ENCODE measurements around the gene EBPL. TPM values are rescaled to one million over a fixed set of nuclear protein-coding genes. Genes with fewer than 3 reads are reported as not detected.

The EBPL gene
- total RNA-seq, 1 donor from 2014 or later: 52.7 TPM

DNA sequence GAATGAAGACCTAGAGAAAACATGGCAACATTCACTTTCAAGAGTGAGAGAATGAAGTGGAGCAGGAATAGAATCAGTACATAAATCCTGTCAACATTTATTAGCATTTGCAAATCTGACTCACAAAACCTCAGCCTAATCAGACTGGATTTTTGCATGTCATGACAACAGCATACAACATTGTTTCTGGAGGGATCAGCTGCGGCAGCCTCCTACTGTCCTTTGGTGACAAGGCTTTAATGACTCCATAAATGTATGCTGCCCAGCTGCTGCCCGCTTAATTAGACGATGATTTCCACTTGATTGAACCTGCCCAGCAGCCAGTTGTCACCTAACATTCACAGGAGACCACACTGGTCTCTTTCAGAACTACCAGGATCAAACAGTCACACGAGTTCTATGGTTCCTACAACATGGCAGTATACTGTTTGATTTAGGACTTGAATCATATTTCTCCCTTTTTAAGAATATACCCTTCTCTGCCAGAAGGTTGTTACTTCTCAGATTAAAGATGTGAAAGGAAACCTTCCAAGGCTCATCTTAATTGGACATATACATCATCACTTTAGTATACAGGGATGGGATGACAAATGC is 9.3 kb downstream of the EBPL start:
- H3K27ac Mint-ChIP-seq: peak overlapping the region; percentile 4
- no peak overlapping the region for H3K4me3 Mint-ChIP-seq
- no peaks in the 10 kb centered on the region for H3K27me3 Mint-ChIP-seq (ENCODE audit: low read depth)
- H3K4me1 Mint-ChIP-seq: no peaks in the 10 kb centered on the region
- no peak for DNase-seq (ENCODE audit: low spot score in 2 of 2, unreplicated experiment in 2 of 2)
- TF ChIP-seq, protein P1, sequence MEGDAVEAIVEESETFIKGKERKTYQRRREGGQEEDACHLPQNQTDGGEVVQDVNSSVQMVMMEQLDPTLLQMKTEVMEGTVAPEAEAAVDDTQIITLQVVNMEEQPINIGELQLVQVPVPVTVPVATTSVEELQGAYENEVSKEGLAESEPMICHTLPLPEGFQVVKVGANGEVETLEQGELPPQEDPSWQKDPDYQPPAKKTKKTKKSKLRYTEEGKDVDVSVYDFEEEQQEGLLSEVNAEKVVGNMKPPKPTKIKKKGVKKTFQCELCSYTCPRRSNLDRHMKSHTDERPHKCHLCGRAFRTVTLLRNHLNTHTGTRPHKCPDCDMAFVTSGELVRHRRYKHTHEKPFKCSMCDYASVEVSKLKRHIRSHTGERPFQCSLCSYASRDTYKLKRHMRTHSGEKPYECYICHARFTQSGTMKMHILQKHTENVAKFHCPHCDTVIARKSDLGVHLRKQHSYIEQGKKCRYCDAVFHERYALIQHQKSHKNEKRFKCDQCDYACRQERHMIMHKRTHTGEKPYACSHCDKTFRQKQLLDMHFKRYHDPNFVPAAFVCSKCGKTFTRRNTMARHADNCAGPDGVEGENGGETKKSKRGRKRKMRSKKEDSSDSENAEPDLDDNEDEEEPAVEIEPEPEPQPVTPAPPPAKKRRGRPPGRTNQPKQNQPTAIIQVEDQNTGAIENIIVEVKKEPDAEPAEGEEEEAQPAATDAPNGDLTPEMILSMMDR (IDR thresholded peaks at IDR 0.05; ENCODE audit: unreplicated experiment): no peak
- peaks cover 5% of the 10 kb centered on the region for H3K9me3 Mint-ChIP-seq
- peaks cover 22% of the 10 kb centered on the region for H3K36me3 Mint-ChIP-seq

DNA sequence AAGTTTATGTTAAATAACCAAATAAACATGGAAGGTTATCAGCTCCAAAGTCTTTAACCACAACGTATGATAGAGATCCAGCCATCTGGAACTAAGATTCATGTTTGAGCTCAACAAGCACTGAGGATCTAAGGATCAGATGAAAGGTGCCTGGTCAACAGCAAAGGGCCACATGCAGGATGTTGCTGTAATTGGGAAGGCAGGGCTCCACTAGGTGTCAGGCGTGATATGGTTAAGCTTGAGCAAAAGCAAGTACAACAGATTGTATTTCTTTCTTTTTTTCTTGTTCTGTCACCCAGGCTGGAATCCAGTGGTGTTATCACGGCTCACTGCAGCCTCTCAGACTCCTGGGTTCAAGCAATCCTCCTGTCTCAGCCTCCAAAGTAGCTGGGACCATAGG is 12.0 kb downstream of the EBPL start:
- no peak overlapping the region for H3K4me3 Mint-ChIP-seq
- TF ChIP-seq, protein P1 (IDR thresholded peaks at IDR 0.05; ENCODE audit: unreplicated experiment): no peak
- peak overlapping the region; percentile 30 for H3K27ac Mint-ChIP-seq
- DNase-seq (ENCODE audit: low spot score in 2 of 2, unreplicated experiment in 2 of 2): no peak
- no peaks in the 10 kb centered on the region for H3K27me3 Mint-ChIP-seq (ENCODE audit: low read depth)
- no peaks in the 10 kb centered on the region for H3K4me1 Mint-ChIP-seq
- peaks cover 32% of the 10 kb centered on the region for H3K36me3 Mint-ChIP-seq
- peaks cover 10% of the 10 kb centered on the region for H3K9me3 Mint-ChIP-seq

DNA sequence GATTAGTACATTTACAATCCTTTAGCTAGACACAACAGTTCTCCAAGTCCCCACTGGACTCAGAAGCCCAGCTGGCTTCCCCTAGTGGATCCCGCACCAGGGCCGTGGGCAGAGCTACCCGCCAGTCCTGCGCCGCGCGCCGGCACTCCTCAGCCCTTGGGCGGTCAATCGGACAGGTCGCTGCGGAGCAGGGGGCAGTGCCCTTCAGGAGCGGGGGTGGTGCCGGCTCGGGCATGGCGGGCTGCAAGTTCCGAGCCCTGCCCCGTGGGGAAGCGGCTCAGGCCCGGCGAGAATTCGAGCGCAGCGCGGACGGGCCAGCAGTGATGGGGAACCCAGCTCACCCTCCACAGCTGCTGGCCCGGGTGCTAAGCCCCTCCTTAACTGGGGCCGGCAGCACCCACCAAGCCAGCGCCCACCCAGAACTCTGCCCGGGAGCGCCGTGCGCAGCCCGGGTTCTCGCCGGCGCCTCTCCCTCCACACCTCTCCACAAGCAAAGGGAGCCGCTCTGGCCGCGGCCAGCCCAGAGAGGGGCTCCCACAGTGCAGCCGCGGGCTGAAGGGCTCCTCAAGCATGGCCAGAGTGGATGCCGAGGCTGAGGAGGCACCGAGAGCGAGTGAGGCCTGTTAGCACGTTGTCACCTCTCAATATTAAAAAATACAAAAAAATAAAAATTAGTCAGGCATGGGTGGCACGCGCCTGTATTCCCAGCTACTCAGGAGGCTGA is 12.9 kb downstream of the EBPL start:
- Mint-ChIP-seq H3K4me3 (no peak overlapping the region), H3K27me3 (ENCODE audit: low read depth) (no peaks in the 10 kb centered on the region), H3K36me3 (peaks cover 32% of the 10 kb centered on the region), H3K27ac (no peak overlapping the region), H3K9me3 (peaks cover 10% of the 10 kb centered on the region), H3K4me1 (no peaks in the 10 kb centered on the region)
- TF ChIP-seq, protein P1 (IDR thresholded peaks at IDR 0.05; ENCODE audit: unreplicated experiment): no peak
- DNase-seq (ENCODE audit: low spot score in 2 of 2, unreplicated experiment in 2 of 2): no peak

GRCh38 chr13:49676581-49677298 is 14.5 kb downstream of the EBPL start:
- no peaks in the 10 kb centered on the region for H3K4me1 Mint-ChIP-seq
- H3K36me3 Mint-ChIP-seq: peaks cover 32% of the 10 kb centered on the region
- H3K9me3 Mint-ChIP-seq: peaks cover 10% of the 10 kb centered on the region
- H3K27me3 Mint-ChIP-seq (ENCODE audit: low read depth): no peaks in the 10 kb centered on the region
- no peak overlapping the region for H3K4me3 Mint-ChIP-seq
- TF ChIP-seq, protein P1 (IDR thresholded peaks at IDR 0.05; ENCODE audit: unreplicated experiment): no peak
- H3K27ac Mint-ChIP-seq: no peak overlapping the region
- no peak for DNase-seq (ENCODE audit: low spot score in 2 of 2, unreplicated experiment in 2 of 2)

DNA sequence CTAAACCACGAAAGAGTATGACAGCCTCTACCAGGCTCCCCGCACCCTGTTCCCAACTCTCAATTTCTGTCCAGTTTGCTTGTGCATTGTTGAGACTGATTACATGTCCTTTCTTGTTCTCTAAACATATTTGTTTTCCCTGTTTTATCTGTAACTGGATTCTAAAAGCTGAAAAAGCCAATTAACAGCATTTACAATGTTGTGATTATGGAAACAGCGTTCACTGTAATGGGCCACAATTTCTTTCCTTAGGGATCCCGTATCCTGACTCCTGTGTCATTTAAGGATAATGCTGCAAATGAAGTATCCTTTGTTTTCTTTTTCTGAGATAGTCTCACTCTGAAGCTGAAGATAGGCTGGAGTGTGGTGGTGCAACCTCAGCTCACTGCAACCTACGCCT is 20.5 kb downstream of the EBPL start:
- Mint-ChIP-seq H3K27ac (peak overlapping the region; percentile 52), H3K36me3 (peaks cover 29% of the 10 kb centered on the region), H3K4me3 (no peak overlapping the region), H3K9me3 (no peaks in the 10 kb centered on the region), H3K27me3 (ENCODE audit: low read depth) (no peaks in the 10 kb centered on the region), H3K4me1 (peaks cover 11% of the 10 kb centered on the region)
- TF ChIP-seq, protein P1 (IDR thresholded peaks at IDR 0.05; ENCODE audit: unreplicated experiment): no peak
- DNase-seq (ENCODE audit: low spot score in 2 of 2, unreplicated experiment in 2 of 2): no peak

All from mesothelial cell of epicardium (in vitro differentiated cells).